IPS-18a (cell line): ENCODE results near the gene INTS1.

Experiments
- H3K27ac ChIP-seq: one replicate; pipeline ENCODE4 v1.5.1; 2013; ENCODE audit warnings: low read length
- H3K27me3 ChIP-seq: one replicate; pipeline ENCODE4 v1.6.1; 2013; ENCODE audit warnings: mild to moderate bottlenecking, low read length; ENCODE audit not compliant: control insufficient read depth, insufficient read depth
- H3K36me3 ChIP-seq: one replicate; pipeline ENCODE4 v1.6.1; 2013; ENCODE audit warnings: low read depth, low read length; ENCODE audit not compliant: control insufficient read depth
- H3K4me1 ChIP-seq: one replicate; pipeline ENCODE4 v1.6.1; 2013; ENCODE audit warnings: low read depth, low read length; ENCODE audit not compliant: control insufficient read depth
- H3K4me3 ChIP-seq: one replicate; pipeline ENCODE4 v1.5.1; 2013; ENCODE audit warnings: low read length
- H3K9ac ChIP-seq: one replicate; pipeline ENCODE4 v1.6.1; 2013; ENCODE audit warnings: mild to moderate bottlenecking, low read length, moderate library complexity
- H3K9me3 ChIP-seq: one replicate; pipeline ENCODE4 v1.6.1; 2013; ENCODE audit warnings: low read depth, low read length; ENCODE audit not compliant: control insufficient read depth

Gene INTS1

GRCh38 chr7:1424041-1424440 lies 80.1 kb downstream of the INTS1 start:
- H3K9me3 ChIP-seq: no peaks in the 10 kb centered on the region
- no peak overlapping the region for H3K27ac ChIP-seq
- no peak overlapping the region for H3K9ac ChIP-seq
- H3K4me3 ChIP-seq: no peak overlapping the region
- no peaks in the 10 kb centered on the region for H3K36me3 ChIP-seq
- H3K27me3 ChIP-seq: no peaks in the 10 kb centered on the region
- no peaks in the 10 kb centered on the region for H3K4me1 ChIP-seq

GRCh38 chr7:1423264-1423811 lies 80.9 kb downstream of the INTS1 start:
- Histone ChIP-seq H3K27me3 (no peaks in the 10 kb centered on the region), H3K4me3 (no peak overlapping the region), H3K36me3 (no peaks in the 10 kb centered on the region), H3K4me1 (no peaks in the 10 kb centered on the region), H3K9ac (no peak overlapping the region), H3K9me3 (no peaks in the 10 kb centered on the region), H3K27ac (no peak overlapping the region)

DNA sequence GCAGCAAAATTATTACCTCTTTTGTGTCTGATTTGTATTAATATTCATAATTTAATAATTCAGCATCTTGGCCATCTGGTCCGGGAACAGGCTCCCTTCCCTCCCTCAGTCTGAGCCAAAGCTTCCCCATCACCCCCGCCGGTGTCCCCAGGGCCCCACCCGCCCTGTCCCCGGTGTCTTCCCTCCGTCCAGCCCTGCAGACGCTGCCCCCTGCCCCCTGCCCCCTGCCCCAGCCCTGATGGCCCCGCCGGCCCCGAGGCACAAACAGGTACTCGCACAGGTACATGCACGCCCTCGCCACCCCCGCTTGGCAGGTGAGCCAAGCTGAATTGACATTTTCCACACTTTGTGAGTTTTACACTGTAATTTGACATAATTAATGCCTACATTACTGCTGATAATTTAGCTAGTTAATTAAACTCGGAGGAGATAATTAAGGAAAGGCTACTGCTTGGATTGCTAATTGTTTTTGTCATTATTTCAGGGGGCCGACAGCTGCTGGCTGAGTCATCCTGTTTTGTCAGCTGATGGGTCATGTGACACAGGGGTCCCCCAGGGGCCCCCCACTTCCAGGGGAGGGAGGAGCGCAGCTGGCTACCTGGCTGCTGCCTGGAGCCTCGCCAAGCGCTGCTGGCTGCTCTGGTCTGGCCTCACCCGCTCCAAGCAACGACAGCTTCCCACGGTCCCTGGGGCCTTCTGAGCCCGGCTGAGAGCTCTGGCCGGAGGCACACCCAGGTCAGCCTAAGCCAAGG lies 81.5 kb downstream of the INTS1 start:
- Histone ChIP-seq H3K27ac (no peak overlapping the region), H3K36me3 (no peaks in the 10 kb centered on the region), H3K4me3 (no peak overlapping the region), H3K27me3 (no peaks in the 10 kb centered on the region), H3K4me1 (no peaks in the 10 kb centered on the region), H3K9me3 (no peaks in the 10 kb centered on the region), H3K9ac (no peak overlapping the region)

- H3K27me3 ChIP-seq: peaks cover 3% of the 10 kb centered on the region
- H3K4me3 ChIP-seq: no peak overlapping the region
- no peaks in the 10 kb centered on the region for H3K4me1 ChIP-seq
- H3K9ac ChIP-seq: no peak overlapping the region
- no peak overlapping the region for H3K27ac ChIP-seq
- H3K9me3 ChIP-seq: no peaks in the 10 kb centered on the region
- no peaks in the 10 kb centered on the region for H3K36me3 ChIP-seq
These were observed 82.2 kb downstream of the INTS1 start for GRCh38 chr7:1421946-1422345.

DNA sequence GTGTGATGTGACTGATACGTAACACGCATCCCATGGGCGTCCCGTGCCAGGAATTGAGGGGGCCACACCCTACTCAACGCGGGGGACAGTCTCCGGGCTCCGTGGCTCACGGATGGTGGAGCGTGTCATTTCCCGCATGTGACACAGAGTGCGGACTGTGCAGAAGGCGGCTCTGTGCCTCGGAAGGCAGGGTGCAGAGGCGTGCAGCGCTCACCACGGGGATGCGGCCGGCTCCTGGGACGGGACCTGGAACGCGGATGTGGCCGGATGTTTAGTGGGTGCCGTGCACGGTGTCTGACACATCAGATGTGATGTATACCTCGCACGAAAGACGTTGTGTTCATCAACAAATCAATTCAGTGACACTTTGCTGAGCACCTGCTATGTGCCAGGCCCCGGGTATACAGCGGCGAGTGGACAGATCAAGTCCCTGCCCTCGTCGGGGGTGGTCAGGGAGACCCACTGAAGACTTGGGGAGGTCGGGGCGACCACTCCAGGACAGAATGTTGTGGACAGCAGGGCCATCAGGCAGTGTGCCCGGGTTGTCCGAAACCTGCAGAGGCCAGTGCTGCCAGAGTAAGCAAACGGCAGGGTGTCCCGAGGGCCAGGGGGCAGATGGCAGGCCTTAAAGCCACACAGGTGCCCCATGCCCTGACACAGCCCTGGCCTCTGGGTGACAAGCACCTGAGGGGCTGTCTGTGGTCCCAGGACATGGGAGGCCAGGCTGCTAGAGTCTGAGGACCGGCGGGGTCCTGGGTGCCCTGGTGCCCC lies 83.0 kb downstream of the INTS1 start:
- Histone ChIP-seq H3K9ac (no peak overlapping the region), H3K36me3 (no peaks in the 10 kb centered on the region), H3K27me3 (peaks cover 3% of the 10 kb centered on the region), H3K4me1 (no peaks in the 10 kb centered on the region), H3K9me3 (no peaks in the 10 kb centered on the region), H3K27ac (no peak overlapping the region), H3K4me3 (no peak overlapping the region)
